OCI-LY7 (cell line): Measurements from ENCODE around the gene KCNQ4. TPM values are rescaled to one million over a fixed set of nuclear protein-coding genes. Genes with fewer than 3 reads are reported as not detected.

Source experiments
- BruUV-seq: library from RNA; stranded (reverse); fragments of 400-500 nt; replicated peaks from 2 replicates; lab custom pipeline; 2021; lab: Mats Ljungman, UMichigan
- CTCF ChIA-PET: fragments of 300-600 bp; sonication (Branson Sonifier 250); formaldehyde crosslinking; loops from one replicate; lab custom pipeline; 2022; ENCODE audit warnings: antibody characterized with exemption; ENCODE audit not compliant: unreplicated experiment; lab: Charles Lee
- POLR2A ChIA-PET: fragments of 300-600 bp; sonication (Branson Sonifier 250); formaldehyde crosslinking; loops from one replicate; lab custom pipeline; 2022; ENCODE audit warnings: antibody characterized with exemption; lab: Charles Lee
- DNase-seq: peaks from one replicate; pipeline ENCODE4 v3.0.0-alpha.2; 2015; ENCODE audit warnings: low spot score
- H2AFZ ChIP-seq: fragments of 200-600 bp; sonication (generic), shearing (Covaris generic); 2 replicates; pipeline ENCODE4 v1.6.1; 2014; ENCODE audit warnings: mild to moderate bottlenecking, antibody characterized with exemption, low read length, moderate library complexity
- H3K27ac ChIP-seq: fragments of 200-600 bp; sonication (generic); 2 replicates; pipeline ENCODE4 v1.5.1; 2014; ENCODE audit warnings: mixed run types, low read depth, mild to moderate bottlenecking, moderate library complexity, low read length, inconsistent platforms; ENCODE audit not compliant: poor library complexity, severe bottlenecking
- H3K36me3 ChIP-seq: fragments of 200-600 bp; sonication (generic); 2 replicates; pipeline ENCODE4 v1.6.1; 2014; ENCODE audit warnings: mild to moderate bottlenecking, antibody characterized with exemption, low read length, moderate library complexity, mixed read lengths; ENCODE audit not compliant: insufficient read depth
- H3K4me1 ChIP-seq: fragments of 200-600 bp; sonication (generic); 2 replicates; pipeline ENCODE4 v1.5.1; 2014; ENCODE audit warnings: mild to moderate bottlenecking, low read length; ENCODE audit not compliant: insufficient read depth, poor library complexity, severe bottlenecking
- H3K4me2 ChIP-seq: fragments of 200-600 bp; sonication (generic); 2 replicates; pipeline ENCODE4 v1.6.1; 2014; ENCODE audit warnings: mild to moderate bottlenecking, low read length
- H3K4me3 ChIP-seq: fragments of 200-600 bp; sonication (generic); 2 replicates; pipeline ENCODE4 v1.5.1; 2014; ENCODE audit warnings: mild to moderate bottlenecking, low read depth, low read length; ENCODE audit not compliant: poor library complexity, severe bottlenecking
- H3K79me2 ChIP-seq: fragments of 200-600 bp; sonication (generic); 2 replicates; pipeline ENCODE4 v1.6.1; 2016; ENCODE audit warnings: low read depth, mild to moderate bottlenecking, low read length, moderate library complexity, mixed read lengths; ENCODE audit not compliant: insufficient read depth
- H3K9me2 ChIP-seq: fragments of 200-600 bp; sonication (generic); 2 replicates; pipeline ENCODE4 v1.6.1; 2016; ENCODE audit warnings: mild to moderate bottlenecking, low read length, mixed read lengths; ENCODE audit not compliant: insufficient read depth
- H3K9me3 ChIP-seq: fragments of 200-600 bp; sonication (generic); 2 replicates; pipeline ENCODE4 v1.6.1; 2014; ENCODE audit warnings: mild to moderate bottlenecking, mixed run types, low read length, mixed read lengths
- H4K20me1 ChIP-seq: fragments of 200-600 bp; sonication (generic); 2 replicates; pipeline ENCODE4 v1.6.1; 2014; ENCODE audit warnings: mild to moderate bottlenecking, antibody characterized with exemption, low read length, moderate library complexity, mixed read lengths; ENCODE audit not compliant: insufficient read depth
- CTCF ChIP-seq: fragments of 200-600 bp; sonication (generic); conservative IDR thresholded peaks from 2 replicates; pipeline ENCODE4 v1.5.1; 2014; ENCODE audit warnings: mild to moderate bottlenecking, antibody characterized with exemption, low read length, moderate library complexity, mixed read lengths
- EZH2phosphoT487 ChIP-seq: fragments of 200-600 bp; sonication (generic); IDR thresholded peaks from 2 replicates; pipeline ENCODE4 v1.6.1; 2018; ENCODE audit warnings: low read depth, borderline replicate concordance, mild to moderate bottlenecking, mixed run types, antibody characterized with exemption, low read length, moderate library complexity, mixed read lengths
- intact Hi-C: fragments of 100-400 bp; cut with micrococcal nuclease; formaldehyde crosslinking; loops from one replicate; pipeline ENCODE4 v1.10.0; 2022; ENCODE audit not compliant: unreplicated experiment
- total RNA-seq, 2 experiments: library from RNA; depleted of rRNA in 1 of 2; stranded (reverse); fragments of >200 nt in 1 of 2; shearing (Covaris generic) in 1 of 2; gene quantifications; 2 replicates each; pipeline ENCODE4 v1.2.3, GENCODE V29; 2014 to 2022

The KCNQ4 gene
- total RNA-seq, 2 experiments from 2014 or later: 0.16 to 0.49 TPM

- no peaks in the 10 kb centered on the region for H3K79me2 ChIP-seq
- no peak overlapping the region for H3K4me2 ChIP-seq
- no peak overlapping the region for H2AFZ ChIP-seq
- TF ChIP-seq CTCF (no peak), EZH2phosphoT487 (no peak)
- H3K36me3 ChIP-seq: no peaks in the 10 kb centered on the region
- ChIA-PET CTCF (interaction anchor here (0.5 to 0.8 kb wide), 2 partner anchors 79 to 178 kb away, joined by 3 to 4 read pairs; no protein-coding TSS in a partner anchor), POLR2A (interaction anchor here (0.6 kb wide), 1 partner anchor 18 kb away, joined by 3 read pairs; no protein-coding TSS in a partner anchor)
- intact Hi-C loops: loop anchor here (5.0 kb wide), 1 partner anchor 261 kb away; no protein-coding TSS in a partner anchor
- no TSS peak for BruUV-seq
- no peaks in the 10 kb centered on the region for H3K9me3 ChIP-seq
- peaks cover 11% of the 10 kb centered on the region for H3K4me1 ChIP-seq
- H3K9me2 ChIP-seq: no peaks in the 10 kb centered on the region
- H3K27ac ChIP-seq: no peak overlapping the region
- H4K20me1 ChIP-seq: no peaks in the 10 kb centered on the region
- no peak overlapping the region for H3K4me3 ChIP-seq
- no peak for DNase-seq
Observed at GRCh38 chr1:40853113-40853884, 69.7 kb downstream of the KCNQ4 start.

- no peaks in the 10 kb centered on the region for H3K9me2 ChIP-seq
- POLR2A ChIA-PET: no interaction called here
- no TSS peak for BruUV-seq
- H2AFZ ChIP-seq: no peak overlapping the region
- H3K4me3 ChIP-seq: no peak overlapping the region
- H3K4me2 ChIP-seq: no peak overlapping the region
- H3K79me2 ChIP-seq: no peaks in the 10 kb centered on the region
- peaks cover 11% of the 10 kb centered on the region for H3K4me1 ChIP-seq
- intact Hi-C loops: loop anchor here (5.0 kb wide), 1 partner anchor 262 kb away; no protein-coding TSS in a partner anchor
- CTCF ChIA-PET: interaction anchor here (0.5 to 0.8 kb wide), 2 partner anchors 80 to 178 kb away, joined by 3 to 4 read pairs; no protein-coding TSS in a partner anchor
- no peak overlapping the region for H3K27ac ChIP-seq
- TF ChIP-seq EZH2phosphoT487 (no peak), CTCF (no peak)
- no peaks in the 10 kb centered on the region for H4K20me1 ChIP-seq
- H3K36me3 ChIP-seq: no peaks in the 10 kb centered on the region
- DNase-seq: no peak
- no peaks in the 10 kb centered on the region for H3K9me3 ChIP-seq
Observed at GRCh38 chr1:40853885-40854170, 70.2 kb downstream of the KCNQ4 start.

- Histone ChIP-seq H2AFZ (no peak overlapping the region), H3K4me1 (no peaks in the 10 kb centered on the region), H3K9me3 (no peaks in the 10 kb centered on the region), H3K36me3 (no peaks in the 10 kb centered on the region), H3K79me2 (no peaks in the 10 kb centered on the region), H3K4me3 (no peak overlapping the region), H3K27ac (no peak overlapping the region), H4K20me1 (no peaks in the 10 kb centered on the region), H3K4me2 (no peak overlapping the region), H3K9me2 (no peaks in the 10 kb centered on the region)
- POLR2A ChIA-PET: no interaction called here
- no TSS peak for BruUV-seq
- TF ChIP-seq EZH2phosphoT487 (no peak), CTCF (peak; percentile 54)
- intact Hi-C loops: no loop called here
- CTCF ChIA-PET: no interaction called here
- DNase-seq: no peak
Observed at GRCh38 chr1:40855513-40855912, 71.9 kb downstream of the KCNQ4 start.
